Measurements from ENCODE around the gene ABCC3.

GRCh38 chr17:50660042-50660886, 25.6 kb downstream of the ABCC3 start:
- TF ChIP-seq EZH2 (IDR thresholded peaks at IDR 0.05) = no peak
- no peak for TF ChIP-seq POLR2A (IDR thresholded peaks at IDR 0.05; ENCODE audit: borderline replicate concordance, extremely low read depth, insufficient read depth, insufficient read length)
- no peak for TF ChIP-seq EGR1 (IDR thresholded peaks at IDR 0.05; ENCODE audit: low read depth)
- TF ChIP-seq CTCF (IDR thresholded peaks at IDR 0.05 in 2 of 3, conservative IDR thresholded peaks at IDR 0.05 in 1 of 3; ENCODE audit: borderline replicate concordance in 1 of 3, insufficient read depth in 1 of 3, low read depth in 2 of 3, low read length in 2 of 3) = no peak
